K562 (cell line): ENCODE results near the gene CALU. TPM values are rescaled to one million over a fixed set of nuclear protein-coding genes. Genes with fewer than 3 reads are reported as not detected.
A peak's percentile ranks its signal among the peaks of the same experiment; 100 is the strongest.

Experiments used
- ATAC-seq: fragments of 200-7000 bp; cut with Tn5 transposase; 3 replicates; pipeline ENCODE4 v1.9.1; 2020; ENCODE audit warnings: moderate library complexity
- BruUV-seq: library from RNA; stranded (reverse); fragments of 400-500 nt; replicated peaks from 2 replicates; lab custom pipeline; 2021; lab: Mats Ljungman, UMichigan
- CTCF ChIA-PET: fragments of 300-600 bp; formaldehyde crosslinking; extraction: SDS; loops from one replicate; lab custom pipeline; 2021; ENCODE audit warnings: low intra/inter-chr PET ratio; lab: Yijun Ruan, JAX
- POLR2A ChIA-PET: fragments of 300-600, 350-650 bp; sonication (Branson Sonifier 250); formaldehyde crosslinking; extraction: SDS; loops from one replicate; lab custom pipeline; 2021; ENCODE audit warnings: antibody characterized with exemption, inconsistent platforms; lab: Yijun Ruan, JAX
- DNase-seq, 4 experiments: peaks; one replicate each; pipeline versions ENCODE4 v3.0.0 to v3.0.0-alpha.2; 2011 to 2018; ENCODE audit warnings: low spot score in 3 of 4, mixed read lengths in 3 of 4; ENCODE audit errors: extremely low read depth in 1 of 4
- FAIRE-seq: peaks from 2 replicates; lab custom pipeline; 2011; peaks lifted over from hg19 to GRCh38; lab: Jason Lieb, UNC
- H2AFZ ChIP-seq: 2 replicates; pipeline ENCODE4 v1.6.0; 2011; ENCODE audit warnings: low read depth, low read length, control low read depth, inconsistent platforms
- H3K27ac ChIP-seq: fragments of 200-600 bp; 3 replicates; pipeline ENCODE4 v1.8.0; 2011; ENCODE audit warnings: low read depth, mild to moderate bottlenecking, control low read depth, inconsistent platforms, low read length, moderate library complexity, mixed read lengths; ENCODE audit errors: extremely low read depth
- H3K27me3 ChIP-seq, 2 experiments: fragments of 300-600 bp in 1 of 2; 2 replicates in 1 of 2; 3 replicates in 1 of 2; pipeline versions ENCODE4 v1.6.0 to v1.8.0; 2011; ENCODE audit warnings: inconsistent platforms in 2 of 2, low read length in 2 of 2, mild to moderate bottlenecking in 1 of 2, mixed read lengths in 1 of 2, moderate library complexity in 1 of 2; ENCODE audit not compliant: control insufficient read depth in 2 of 2, insufficient read depth in 2 of 2
- H3K36me3 ChIP-seq: fragments of 300-600 bp; 3 replicates; pipeline ENCODE4 v1.8.0; 2011; ENCODE audit warnings: mild to moderate bottlenecking, low read length, inconsistent platforms; ENCODE audit not compliant: control insufficient read depth, insufficient read depth
- H3K4me1 ChIP-seq, 2 experiments: fragments of 200-600 bp in 1 of 2; replicated peaks in 1 of 2; 2 replicates in 1 of 2; 3 replicates in 1 of 2; pipeline versions ENCODE4 v1.5.1 to v1.8.0; 2011; ENCODE audit warnings: inconsistent platforms in 2 of 2, low read length in 2 of 2, mild to moderate bottlenecking in 1 of 2, mixed read lengths in 1 of 2, moderate library complexity in 1 of 2; ENCODE audit not compliant: control insufficient read depth in 2 of 2, insufficient read depth in 2 of 2
- H3K4me2 ChIP-seq: 2 replicates; pipeline ENCODE4 v1.6.1; 2011; ENCODE audit warnings: low read length, control low read depth, inconsistent platforms, mixed read lengths; ENCODE audit not compliant: insufficient read depth
- H3K4me3 ChIP-seq: fragments of 200-600 bp; sonication (generic), shearing (Covaris generic); 2 replicates; pipeline ENCODE4 v1.5.1; 2016; ENCODE audit warnings: control low read depth, inconsistent platforms
- H3K79me2 ChIP-seq: fragments of 200-600 bp; 3 replicates; pipeline ENCODE4 v1.8.0; 2011; ENCODE audit warnings: low read length, inconsistent platforms; ENCODE audit not compliant: control insufficient read depth, insufficient read depth
- H3K9ac ChIP-seq, 2 experiments: 2 replicates each; pipeline versions ENCODE4 v1.6.0 to v1.6.1; 2011; ENCODE audit warnings: low read depth in 2 of 2, low read length in 2 of 2, control low read depth in 1 of 2, inconsistent platforms in 1 of 2, mild to moderate bottlenecking in 1 of 2, mixed read lengths in 1 of 2; ENCODE audit not compliant: insufficient read depth in 1 of 2
- H3K9me1 ChIP-seq: one replicate; pipeline ENCODE4 v1.6.0; 2011; ENCODE audit warnings: inconsistent platforms, mild to moderate bottlenecking, low read length, moderate library complexity; ENCODE audit not compliant: control insufficient read depth, insufficient read depth
- H3K9me3 ChIP-seq: replicated peaks from 2 replicates; pipeline ENCODE4 v1.5.1; 2011; ENCODE audit warnings: low read depth, low read length, inconsistent platforms; ENCODE audit not compliant: control insufficient read depth, insufficient read depth
- H4K20me1 ChIP-seq: replicated peaks from 2 replicates; pipeline ENCODE4 v1.6.1; 2011; ENCODE audit warnings: low read length, inconsistent platforms, mixed read lengths; ENCODE audit not compliant: control insufficient read depth, insufficient read depth
- HDAC8 ChIP-seq: fragments of 450-650 bp; IDR thresholded peaks from 2 replicates; pipeline ENCODE4 v1.6.1; 2016; ENCODE audit warnings: mild to moderate bottlenecking, missing genetic modification characterization, moderate library complexity, missing compliant biosample characterization
- SIX5 ChIP-seq, 2 experiments: IDR thresholded peaks; 2 replicates each; pipeline ENCODE4 v1.6.1; 2011; ENCODE audit warnings: low read length in 2 of 2, borderline replicate concordance in 1 of 2, low read depth in 1 of 2, mild to moderate bottlenecking in 1 of 2, moderate library complexity in 1 of 2; ENCODE audit not compliant: insufficient read depth in 1 of 2
- WGBS: fragments of 100-300 bp; shearing (Covaris generic); methylation state at CpG from one replicate; pipeline ENCODE4 v1.1.6; 2016; ENCODE audit warnings: low coverage, mixed read lengths; ENCODE audit not compliant: insufficient coverage; ENCODE audit errors: missing lambda C conversion rate; 5-methylcytosine and 5-hydroxymethylcytosine counted together
- in situ Hi-C: fragments of 300-500 bp; cut with MboI; formaldehyde crosslinking; loops from 4 replicates; pipeline ENCODE4 v1.15.0; 2018; ENCODE audit warnings: inconsistent platforms, mixed read lengths
- intact Hi-C: fragments of 100-400 bp; cut with micrococcal nuclease; formaldehyde crosslinking; loops from 2 replicates; pipeline ENCODE4 v1.14.2; 2022
- polyA plus RNA-seq, 8 experiments: library from polyadenylated mRNA; depleted of rRNA in 4 of 8; stranded (reverse) in 5 of 8; unstranded in 3 of 8; fragments of >200 nt; fragmentation: Nextera tagmentation in 2 of 8; fragmentation: Illumina TruSeq in 1 of 8; extraction: Ambion mirVana in 2 of 8; extraction: Trizol in 1 of 8; gene quantifications; 2 replicates each; pipeline versions ENCODE4 v1.2.1 to v1.2.3, GENCODE V29; 2011 to 2014; ENCODE audit warnings: inconsistent platforms in 1 of 8, missing spikeins in 1 of 8
- total RNA-seq, 7 experiments: library from RNA; depleted of rRNA in 6 of 7; stranded (reverse); fragments of >200 nt in 6 of 7; fragmentation: Illumina TruSeq in 2 of 7; extraction: Trizol in 2 of 7; gene quantifications; 2 replicates each; pipeline versions ENCODE4 v1.2.1 to v1.2.3, GENCODE V29; 2011 to 2021; ENCODE audit warnings: low replicate concordance in 1 of 7
- TF ChIP-seq, protein P1 (sequence below): sonication (generic); formaldehyde crosslinking; IDR thresholded peaks from 2 replicates; pipeline ENCODE4 v1.8.0; 2023; ENCODE audit warnings: mild to moderate bottlenecking, missing genetic modification reagents
- TF ChIP-seq, protein P2 (sequence below): fragments of 450-650 bp; IDR thresholded peaks from 2 replicates; pipeline ENCODE4 v1.6.1; 2016; ENCODE audit warnings: mild to moderate bottlenecking, moderate library complexity

CALU gene
- total and polyA plus RNA-seq, 9 of the 15 experiments (the other 6 are each of a cell fraction or from before 2014, with no cell fraction given) = 166 to 286 (median 215) TPM

DNA sequence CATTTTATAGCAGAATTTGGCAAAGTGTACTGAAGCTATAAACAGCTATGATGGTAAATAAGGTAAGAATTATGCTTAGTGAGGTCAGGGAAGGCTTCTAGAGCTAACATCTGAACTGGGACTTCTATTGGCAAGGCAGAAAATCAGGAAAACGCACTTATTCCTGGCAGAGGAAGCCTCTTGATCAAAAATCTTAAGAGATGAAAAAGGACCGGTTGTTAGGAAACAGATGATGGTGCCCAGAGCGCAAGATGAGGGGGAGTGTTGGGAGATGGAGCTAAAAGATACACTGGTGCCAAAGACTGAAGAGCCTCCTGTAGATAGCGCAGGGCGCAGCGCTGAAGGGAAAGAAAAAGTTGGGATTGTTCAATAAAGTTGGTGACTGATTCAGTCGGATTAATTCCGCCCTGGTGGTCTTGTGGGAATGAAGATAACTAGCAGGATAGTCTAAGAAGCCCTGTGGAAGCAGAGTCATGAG lies 550 bp upstream of the CALU start:
- peaks cover 33% of the 10 kb centered on the region for H3K36me3 ChIP-seq
- H3K4me3 ChIP-seq = peak overlapping the region; percentile 86
- intact Hi-C loops (loop anchor here (1.0 to 5.0 kb wide), 4 partner anchors 44 to 1289 kb away; partner anchors contain the start of gene ATP6V1F), in situ Hi-C loops (no loop called here)
- H2AFZ ChIP-seq = peak overlapping the region; percentile 95
- H3K27me3 ChIP-seq = no peaks in the 10 kb centered on the region
- CTCF ChIA-PET = interaction anchor here (0.6 kb wide), 1 partner anchor 143 kb away, joined by 3 read pairs; no protein-coding TSS in a partner anchor
- H3K4me1 ChIP-seq = peaks cover 14 to 54% of the 10 kb centered on the region in 2 experiments
- peaks cover 52% of the 10 kb centered on the region for H3K79me2 ChIP-seq
- 0% methylated on average over 8 of the region's 8 CpGs for WGBS
- peaks cover 41% of the 10 kb centered on the region for H4K20me1 ChIP-seq
- POLR2A ChIA-PET = interaction anchor here (0.6 to 10.5 kb wide), 31 partner anchors 9 to 1210 kb away, joined by 3 to 242 read pairs (median 7); partner anchors contain the start of genes ATP6V1F and HILPDA
- ATAC-seq (peak; percentile 29), FAIRE-seq (no peak), DNase-seq (peak in 1 of 4 experiments; percentile 70)
- TSS peak; percentile 98 for BruUV-seq
- peak overlapping the region; percentile 97 to 98 for H3K9ac ChIP-seq
- no peaks in the 10 kb centered on the region for H3K9me3 ChIP-seq
- peaks cover 5% of the 10 kb centered on the region for H3K9me1 ChIP-seq
- peak overlapping the region; percentile 90 for H3K27ac ChIP-seq
- H3K4me2 ChIP-seq = peak overlapping the region; percentile 98
- TF ChIP-seq HDAC8 (tag) (peak; percentile 77), SIX5 (IDR thresholded peaks at IDR 0.05; ENCODE audit: borderline replicate concordance in 1 of 2, insufficient read depth in 1 of 2, low read depth in 1 of 2, low read length in 2 of 2) (no peak)
- TF ChIP-seq, protein P1, sequence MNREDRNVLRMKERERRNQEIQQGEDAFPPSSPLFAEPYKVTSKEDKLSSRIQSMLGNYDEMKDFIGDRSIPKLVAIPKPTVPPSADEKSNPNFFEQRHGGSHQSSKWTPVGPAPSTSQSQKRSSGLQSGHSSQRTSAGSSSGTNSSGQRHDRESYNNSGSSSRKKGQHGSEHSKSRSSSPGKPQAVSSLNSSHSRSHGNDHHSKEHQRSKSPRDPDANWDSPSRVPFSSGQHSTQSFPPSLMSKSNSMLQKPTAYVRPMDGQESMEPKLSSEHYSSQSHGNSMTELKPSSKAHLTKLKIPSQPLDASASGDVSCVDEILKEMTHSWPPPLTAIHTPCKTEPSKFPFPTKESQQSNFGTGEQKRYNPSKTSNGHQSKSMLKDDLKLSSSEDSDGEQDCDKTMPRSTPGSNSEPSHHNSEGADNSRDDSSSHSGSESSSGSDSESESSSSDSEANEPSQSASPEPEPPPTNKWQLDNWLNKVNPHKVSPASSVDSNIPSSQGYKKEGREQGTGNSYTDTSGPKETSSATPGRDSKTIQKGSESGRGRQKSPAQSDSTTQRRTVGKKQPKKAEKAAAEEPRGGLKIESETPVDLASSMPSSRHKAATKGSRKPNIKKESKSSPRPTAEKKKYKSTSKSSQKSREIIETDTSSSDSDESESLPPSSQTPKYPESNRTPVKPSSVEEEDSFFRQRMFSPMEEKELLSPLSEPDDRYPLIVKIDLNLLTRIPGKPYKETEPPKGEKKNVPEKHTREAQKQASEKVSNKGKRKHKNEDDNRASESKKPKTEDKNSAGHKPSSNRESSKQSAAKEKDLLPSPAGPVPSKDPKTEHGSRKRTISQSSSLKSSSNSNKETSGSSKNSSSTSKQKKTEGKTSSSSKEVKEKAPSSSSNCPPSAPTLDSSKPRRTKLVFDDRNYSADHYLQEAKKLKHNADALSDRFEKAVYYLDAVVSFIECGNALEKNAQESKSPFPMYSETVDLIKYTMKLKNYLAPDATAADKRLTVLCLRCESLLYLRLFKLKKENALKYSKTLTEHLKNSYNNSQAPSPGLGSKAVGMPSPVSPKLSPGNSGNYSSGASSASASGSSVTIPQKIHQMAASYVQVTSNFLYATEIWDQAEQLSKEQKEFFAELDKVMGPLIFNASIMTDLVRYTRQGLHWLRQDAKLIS = no peak; the same call in 1 of the 2 replicates
- TF ChIP-seq, protein P2, sequence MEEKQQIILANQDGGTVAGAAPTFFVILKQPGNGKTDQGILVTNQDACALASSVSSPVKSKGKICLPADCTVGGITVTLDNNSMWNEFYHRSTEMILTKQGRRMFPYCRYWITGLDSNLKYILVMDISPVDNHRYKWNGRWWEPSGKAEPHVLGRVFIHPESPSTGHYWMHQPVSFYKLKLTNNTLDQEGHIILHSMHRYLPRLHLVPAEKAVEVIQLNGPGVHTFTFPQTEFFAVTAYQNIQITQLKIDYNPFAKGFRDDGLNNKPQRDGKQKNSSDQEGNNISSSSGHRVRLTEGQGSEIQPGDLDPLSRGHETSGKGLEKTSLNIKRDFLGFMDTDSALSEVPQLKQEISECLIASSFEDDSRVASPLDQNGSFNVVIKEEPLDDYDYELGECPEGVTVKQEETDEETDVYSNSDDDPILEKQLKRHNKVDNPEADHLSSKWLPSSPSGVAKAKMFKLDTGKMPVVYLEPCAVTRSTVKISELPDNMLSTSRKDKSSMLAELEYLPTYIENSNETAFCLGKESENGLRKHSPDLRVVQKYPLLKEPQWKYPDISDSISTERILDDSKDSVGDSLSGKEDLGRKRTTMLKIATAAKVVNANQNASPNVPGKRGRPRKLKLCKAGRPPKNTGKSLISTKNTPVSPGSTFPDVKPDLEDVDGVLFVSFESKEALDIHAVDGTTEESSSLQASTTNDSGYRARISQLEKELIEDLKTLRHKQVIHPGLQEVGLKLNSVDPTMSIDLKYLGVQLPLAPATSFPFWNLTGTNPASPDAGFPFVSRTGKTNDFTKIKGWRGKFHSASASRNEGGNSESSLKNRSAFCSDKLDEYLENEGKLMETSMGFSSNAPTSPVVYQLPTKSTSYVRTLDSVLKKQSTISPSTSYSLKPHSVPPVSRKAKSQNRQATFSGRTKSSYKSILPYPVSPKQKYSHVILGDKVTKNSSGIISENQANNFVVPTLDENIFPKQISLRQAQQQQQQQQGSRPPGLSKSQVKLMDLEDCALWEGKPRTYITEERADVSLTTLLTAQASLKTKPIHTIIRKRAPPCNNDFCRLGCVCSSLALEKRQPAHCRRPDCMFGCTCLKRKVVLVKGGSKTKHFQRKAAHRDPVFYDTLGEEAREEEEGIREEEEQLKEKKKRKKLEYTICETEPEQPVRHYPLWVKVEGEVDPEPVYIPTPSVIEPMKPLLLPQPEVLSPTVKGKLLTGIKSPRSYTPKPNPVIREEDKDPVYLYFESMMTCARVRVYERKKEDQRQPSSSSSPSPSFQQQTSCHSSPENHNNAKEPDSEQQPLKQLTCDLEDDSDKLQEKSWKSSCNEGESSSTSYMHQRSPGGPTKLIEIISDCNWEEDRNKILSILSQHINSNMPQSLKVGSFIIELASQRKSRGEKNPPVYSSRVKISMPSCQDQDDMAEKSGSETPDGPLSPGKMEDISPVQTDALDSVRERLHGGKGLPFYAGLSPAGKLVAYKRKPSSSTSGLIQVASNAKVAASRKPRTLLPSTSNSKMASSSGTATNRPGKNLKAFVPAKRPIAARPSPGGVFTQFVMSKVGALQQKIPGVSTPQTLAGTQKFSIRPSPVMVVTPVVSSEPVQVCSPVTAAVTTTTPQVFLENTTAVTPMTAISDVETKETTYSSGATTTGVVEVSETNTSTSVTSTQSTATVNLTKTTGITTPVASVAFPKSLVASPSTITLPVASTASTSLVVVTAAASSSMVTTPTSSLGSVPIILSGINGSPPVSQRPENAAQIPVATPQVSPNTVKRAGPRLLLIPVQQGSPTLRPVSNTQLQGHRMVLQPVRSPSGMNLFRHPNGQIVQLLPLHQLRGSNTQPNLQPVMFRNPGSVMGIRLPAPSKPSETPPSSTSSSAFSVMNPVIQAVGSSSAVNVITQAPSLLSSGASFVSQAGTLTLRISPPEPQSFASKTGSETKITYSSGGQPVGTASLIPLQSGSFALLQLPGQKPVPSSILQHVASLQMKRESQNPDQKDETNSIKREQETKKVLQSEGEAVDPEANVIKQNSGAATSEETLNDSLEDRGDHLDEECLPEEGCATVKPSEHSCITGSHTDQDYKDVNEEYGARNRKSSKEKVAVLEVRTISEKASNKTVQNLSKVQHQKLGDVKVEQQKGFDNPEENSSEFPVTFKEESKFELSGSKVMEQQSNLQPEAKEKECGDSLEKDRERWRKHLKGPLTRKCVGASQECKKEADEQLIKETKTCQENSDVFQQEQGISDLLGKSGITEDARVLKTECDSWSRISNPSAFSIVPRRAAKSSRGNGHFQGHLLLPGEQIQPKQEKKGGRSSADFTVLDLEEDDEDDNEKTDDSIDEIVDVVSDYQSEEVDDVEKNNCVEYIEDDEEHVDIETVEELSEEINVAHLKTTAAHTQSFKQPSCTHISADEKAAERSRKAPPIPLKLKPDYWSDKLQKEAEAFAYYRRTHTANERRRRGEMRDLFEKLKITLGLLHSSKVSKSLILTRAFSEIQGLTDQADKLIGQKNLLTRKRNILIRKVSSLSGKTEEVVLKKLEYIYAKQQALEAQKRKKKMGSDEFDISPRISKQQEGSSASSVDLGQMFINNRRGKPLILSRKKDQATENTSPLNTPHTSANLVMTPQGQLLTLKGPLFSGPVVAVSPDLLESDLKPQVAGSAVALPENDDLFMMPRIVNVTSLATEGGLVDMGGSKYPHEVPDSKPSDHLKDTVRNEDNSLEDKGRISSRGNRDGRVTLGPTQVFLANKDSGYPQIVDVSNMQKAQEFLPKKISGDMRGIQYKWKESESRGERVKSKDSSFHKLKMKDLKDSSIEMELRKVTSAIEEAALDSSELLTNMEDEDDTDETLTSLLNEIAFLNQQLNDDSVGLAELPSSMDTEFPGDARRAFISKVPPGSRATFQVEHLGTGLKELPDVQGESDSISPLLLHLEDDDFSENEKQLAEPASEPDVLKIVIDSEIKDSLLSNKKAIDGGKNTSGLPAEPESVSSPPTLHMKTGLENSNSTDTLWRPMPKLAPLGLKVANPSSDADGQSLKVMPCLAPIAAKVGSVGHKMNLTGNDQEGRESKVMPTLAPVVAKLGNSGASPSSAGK = no peak
